HepG2 (cell line): ENCODE data around the gene INAFM1. TPM values are rescaled to one million over a fixed set of nuclear protein-coding genes. Genes with fewer than 3 reads are reported as not detected.

Experiments
- DDIT3 ChIP-seq: sonication (generic); formaldehyde crosslinking; IDR thresholded peaks from 2 replicates; pipeline ENCODE4 v1.4.0; 2020; ENCODE audit warnings: mild to moderate bottlenecking, missing genetic modification reagents
- JUN ChIP-seq: sonication (generic); formaldehyde crosslinking; IDR thresholded peaks from 2 replicates; pipeline ENCODE4 v1.4.0; 2020; ENCODE audit warnings: mild to moderate bottlenecking, missing genetic modification reagents
- NFAT5 ChIP-seq: sonication (generic); formaldehyde crosslinking; IDR thresholded peaks from 2 replicates; pipeline ENCODE4 v1.4.0; 2020; ENCODE audit warnings: missing genetic modification reagents
- NFYC ChIP-seq: IDR thresholded peaks from 2 replicates; pipeline ENCODE4 v1.6.1; 2016; ENCODE audit warnings: missing genetic modification reagents, missing compliant biosample characterization
- RARA ChIP-seq: IDR thresholded peaks from 2 replicates; pipeline ENCODE4 v1.6.1; 2016; ENCODE audit warnings: missing genetic modification reagents, missing compliant biosample characterization
- SIX4 ChIP-seq: sonication (generic); formaldehyde crosslinking; IDR thresholded peaks from 2 replicates; pipeline ENCODE4 v1.4.0; 2020; ENCODE audit warnings: missing genetic modification reagents
- ZBTB10 ChIP-seq: sonication (generic); formaldehyde crosslinking; IDR thresholded peaks from 2 replicates; pipeline ENCODE4 v1.4.0; 2020; ENCODE audit warnings: missing genetic modification reagents, borderline replicate concordance
- ZBTB14 ChIP-seq: sonication (generic); formaldehyde crosslinking; IDR thresholded peaks from 2 replicates; pipeline ENCODE4 v1.4.0; 2020; ENCODE audit warnings: missing genetic modification reagents
- ZBTB42 ChIP-seq: sonication (generic); formaldehyde crosslinking; IDR thresholded peaks from 2 replicates; pipeline ENCODE4 v1.5.0; 2020; ENCODE audit warnings: mild to moderate bottlenecking, missing genetic modification reagents
- ZBTB43 ChIP-seq: sonication (generic); formaldehyde crosslinking; conservative IDR thresholded peaks from 2 replicates; pipeline ENCODE4 v1.4.0; 2020; ENCODE audit warnings: missing genetic modification reagents
- ZNF329 ChIP-seq: sonication (generic); formaldehyde crosslinking; IDR thresholded peaks from 2 replicates; pipeline ENCODE4 v1.9.0; 2021; ENCODE audit warnings: low read depth, mild to moderate bottlenecking, missing genetic modification reagents
- ZNF335 ChIP-seq: sonication (generic); formaldehyde crosslinking; IDR thresholded peaks from 2 replicates; pipeline ENCODE4 v1.4.0; 2020; ENCODE audit warnings: missing genetic modification reagents
- ZNF362 ChIP-seq: sonication (generic); formaldehyde crosslinking; IDR thresholded peaks from 2 replicates; pipeline ENCODE4 v1.4.0; 2020; ENCODE audit warnings: missing genetic modification reagents, mild to moderate bottlenecking, borderline replicate concordance
- ZNF773 ChIP-seq: sonication (generic); formaldehyde crosslinking; IDR thresholded peaks from 2 replicates; pipeline ENCODE4 v1.4.0; 2020; ENCODE audit warnings: missing genetic modification reagents, borderline replicate concordance
- ZSCAN20 ChIP-seq: sonication (generic); formaldehyde crosslinking; IDR thresholded peaks from 2 replicates; pipeline ENCODE4 v1.4.0; 2020; ENCODE audit warnings: missing genetic modification reagents, mild to moderate bottlenecking, borderline replicate concordance
- ZSCAN22 ChIP-seq: sonication (generic); formaldehyde crosslinking; IDR thresholded peaks from 2 replicates; pipeline ENCODE4 v1.4.0; 2020; ENCODE audit warnings: mild to moderate bottlenecking, missing genetic modification reagents
- ZSCAN9 ChIP-seq: IDR thresholded peaks from 2 replicates; pipeline ENCODE4 v1.6.1; 2016; ENCODE audit warnings: borderline replicate concordance
- polyA plus RNA-seq, 8 experiments: library from polyadenylated mRNA; depleted of rRNA in 3 of 8; stranded (reverse) in 7 of 8; unstranded in 1 of 8; fragments of >200 nt; fragmentation: Illumina TruSeq in 4 of 8; extraction: Trizol in 4 of 8; gene quantifications; 2 replicates each; pipeline versions ENCODE4 v1.2.1 to v1.2.3, GENCODE V29; 2011 to 2016; ENCODE audit warnings: low read depth in 4 of 8, missing spikeins in 1 of 8, mixed read lengths in 1 of 8; ENCODE audit not compliant: insufficient read depth in 1 of 8
- total RNA-seq, 5 experiments: library from RNA; depleted of rRNA; stranded (reverse); fragments of >200 nt; fragmentation: Illumina TruSeq; extraction: Trizol; gene quantifications; 2 replicates each; pipeline ENCODE4 v1.2.3, GENCODE V29; 2016; ENCODE audit warnings: low read depth in 1 of 5

Gene INAFM1
- total and polyA plus RNA-seq, 2 of the 13 experiments (the other 11 are each of a cell fraction or from before 2014, with no cell fraction given): 0.88 to 1.9 TPM

GRCh38 chr19:47227352-47228167 is 47.1 kb upstream of the INAFM1 start (continued):
- no peak for TF ChIP-seq NFAT5 (CRISPR knock-in tag)
- no peak for TF ChIP-seq SIX4 (CRISPR knock-in tag)
- TF ChIP-seq JUN: no peak
- no peak for TF ChIP-seq ZBTB42
- peak; percentile 18 for TF ChIP-seq RARA (CRISPR knock-in tag)
- no peak; the same call in 1 of the 2 replicates for TF ChIP-seq ZNF362 (CRISPR knock-in tag)
- no peak; the same call in 1 of the 2 replicates for TF ChIP-seq ZBTB43 (CRISPR knock-in tag)
- TF ChIP-seq ZBTB10 (CRISPR knock-in tag): no peak; the same call in 1 of the 2 replicates
- TF ChIP-seq ZNF329 (CRISPR knock-in tag): no peak
- TF ChIP-seq ZBTB14 (CRISPR knock-in tag): no peak
- TF ChIP-seq ZNF773 (CRISPR knock-in tag): no peak
- no peak for TF ChIP-seq ZSCAN9 (CRISPR knock-in tag)
- no peak for TF ChIP-seq ZSCAN20 (CRISPR knock-in tag)
- no peak for TF ChIP-seq NFYC
- TF ChIP-seq DDIT3 (CRISPR knock-in tag): no peak
- TF ChIP-seq ZSCAN22 (CRISPR knock-in tag): no peak
- TF ChIP-seq ZNF335 (CRISPR knock-in tag): no peak
